Osteoblast (primary cell): ENCODE data around the gene ATP1B2. TPM values are rescaled to one million over a fixed set of nuclear protein-coding genes. Genes with fewer than 3 reads are reported as not detected.

Experiments used
- DNase-seq: peaks from one replicate; pipeline ENCODE4 v3.0.0; 2011; ENCODE audit warnings: low spot score, mixed read lengths; ENCODE audit not compliant: insufficient read length; ENCODE audit errors: missing footprints
- H2AFZ ChIP-seq: 2 replicates; pipeline ENCODE4 v1.6.0; 2011; ENCODE audit warnings: mild to moderate bottlenecking, low read length
- H3K27ac ChIP-seq: 2 replicates; pipeline ENCODE4 v1.5.1; 2011; ENCODE audit warnings: mild to moderate bottlenecking, low read depth, low read length, moderate library complexity
- H3K27me3 ChIP-seq: 2 replicates; pipeline ENCODE4 v1.6.0; 2012; ENCODE audit warnings: mild to moderate bottlenecking, control low read depth, inconsistent platforms, low read length, moderate library complexity; ENCODE audit not compliant: insufficient read depth
- H3K36me3 ChIP-seq: 2 replicates; pipeline ENCODE4 v1.5.1; 2011; ENCODE audit warnings: mild to moderate bottlenecking, low read length, control low read depth, moderate library complexity; ENCODE audit not compliant: insufficient read depth
- H3K4me1 ChIP-seq: 2 replicates; pipeline ENCODE4 v1.5.1; 2011; ENCODE audit warnings: mild to moderate bottlenecking, low read length, control low read depth, moderate library complexity; ENCODE audit not compliant: insufficient read depth
- H3K4me2 ChIP-seq: 2 replicates; pipeline ENCODE4 v1.6.0; 2011; ENCODE audit warnings: mild to moderate bottlenecking, low read length; ENCODE audit not compliant: insufficient read depth
- H3K4me3 ChIP-seq: fragments of 200-600 bp; sonication (generic); 3 replicates; pipeline ENCODE4 v1.5.1; 2012; ENCODE audit warnings: mild to moderate bottlenecking, low read length, inconsistent platforms; ENCODE audit not compliant: insufficient read depth
- H3K79me2 ChIP-seq: 2 replicates; pipeline ENCODE4 v1.6.0; 2012; ENCODE audit warnings: mild to moderate bottlenecking, low read length, control low read depth, inconsistent platforms; ENCODE audit not compliant: insufficient read depth
- H3K9me3 ChIP-seq: 2 replicates; pipeline ENCODE4 v1.5.1; 2011; ENCODE audit warnings: low read depth, low read length, control low read depth
- H4K20me1 ChIP-seq: 2 replicates; pipeline ENCODE4 v1.6.0; 2012; ENCODE audit warnings: mild to moderate bottlenecking, low read length, control low read depth; ENCODE audit not compliant: insufficient read depth
- CTCF ChIP-seq: IDR thresholded peaks from 2 replicates; pipeline ENCODE4 v1.5.1; 2011; ENCODE audit warnings: mild to moderate bottlenecking, low read depth, low read length, moderate library complexity; ENCODE audit errors: extremely low read depth
- total RNA-seq: library from RNA; depleted of rRNA; stranded (reverse); fragments of >200 nt; gene quantifications from 2 replicates; pipeline ENCODE4 v1.2.3, GENCODE V29; 2012

Gene ATP1B2
- total RNA-seq, 1 donor: under 0.01 TPM

GRCh38 chr17:7703584-7704479 lies 53.1 kb downstream of the ATP1B2 start:
- Histone ChIP-seq H3K36me3 (peaks cover 5% of the 10 kb centered on the region), H3K27me3 (peaks cover 40% of the 10 kb centered on the region), H3K4me2 (peak overlapping the region; percentile 73), H4K20me1 (no peaks in the 10 kb centered on the region), H2AFZ (no peak overlapping the region), H3K4me3 (peak overlapping the region; percentile 59), H3K4me1 (peaks cover 11% of the 10 kb centered on the region), H3K27ac (no peak overlapping the region), H3K79me2 (no peaks in the 10 kb centered on the region), H3K9me3 (no peaks in the 10 kb centered on the region)
- no peak for TF ChIP-seq CTCF
- no peak for DNase-seq

GRCh38 chr17:7704601-7705268 lies 54.0 kb downstream of the ATP1B2 start, which contains the start of gene EFNB3:
Gene EFNB3 (plus strand): TSS chr17:7705202. CDS start chr17:7705599, 397 bp downstream.
- TF ChIP-seq CTCF: no peak
- H4K20me1 ChIP-seq: no peaks in the 10 kb centered on the region
- H2AFZ ChIP-seq: peak within 1 kb of the TSS; percentile 51
- no peaks in the 10 kb centered on the region for H3K79me2 ChIP-seq
- no peak within 1 kb of the TSS for H3K27ac ChIP-seq
- H3K9me3 ChIP-seq: no peaks in the 10 kb centered on the region
- peak within 1 kb of the TSS; percentile 59 for H3K4me3 ChIP-seq
- peak within 1 kb of the TSS; percentile 73 for H3K4me2 ChIP-seq
- H3K36me3 ChIP-seq: peaks cover 5% of the 10 kb centered on the region
- H3K27me3 ChIP-seq: peaks cover 40% of the 10 kb centered on the region
- no peak for DNase-seq
- H3K4me1 ChIP-seq: peaks cover 11% of the 10 kb centered on the region

- H4K20me1 ChIP-seq: no peaks in the 10 kb centered on the region
- no peaks in the 10 kb centered on the region for H3K9me3 ChIP-seq
- H3K4me3 ChIP-seq: peak overlapping the region; percentile 59
- DNase-seq: no peak
- peaks cover 5% of the 10 kb centered on the region for H3K36me3 ChIP-seq
- H3K27ac ChIP-seq: no peak overlapping the region
- TF ChIP-seq CTCF: no peak
- no peaks in the 10 kb centered on the region for H3K79me2 ChIP-seq
- H3K4me2 ChIP-seq: peak overlapping the region; percentile 73
- H2AFZ ChIP-seq: no peak overlapping the region
- peaks cover 40% of the 10 kb centered on the region for H3K27me3 ChIP-seq
- peaks cover 11% of the 10 kb centered on the region for H3K4me1 ChIP-seq
These were observed 54.8 kb downstream of the ATP1B2 start for GRCh38 chr17:7705269-7706255.
